Naive thymus-derived CD8-positive, alpha-beta T cell (primary cell): ENCODE results near the gene NMRAL1. TPM values are rescaled to one million over a fixed set of nuclear protein-coding genes. Genes with fewer than 3 reads are reported as not detected.
A peak's percentile ranks its signal among the peaks of the same experiment; 100 is the strongest.

Source experiments
- ATAC-seq, 2 donors: fragments of 150-1000 bp; cut with Tn5 transposase in 1 of 2; sonication (Bioruptor Pico), chemical (Tn5 transposase) in 1 of 2; 1 replicate in 1 of 2; 2 replicates in 1 of 2; pipeline ENCODE4 v1.10.0; 2021; ENCODE audit warnings: mild to moderate bottlenecking in 2 of 2, moderate library complexity in 2 of 2
- POLR2A ChIA-PET: fragments of 350-600 bp; sonication (Branson Sonifier 250); formaldehyde crosslinking; loops from one replicate; lab custom pipeline; 2021; ENCODE audit warnings: antibody characterized with exemption; lab: Charles Lee
- DNase-seq, 10 donors: peaks; one replicate each; pipeline versions ENCODE4 v3.0.0 to v3.0.0-alpha.2; 2020 to 2022
- H3K27ac Mint-ChIP-seq, 10 donors: one replicate each; pipeline ENCODE4 v1.8.0; 2020 to 2022; ENCODE audit warnings: mild to moderate bottlenecking in 10 of 10, mixed read lengths in 10 of 10, moderate library complexity in 4 of 10, inconsistent platforms in 1 of 10
- H3K27me3 Mint-ChIP-seq, 5 donors: one replicate each; pipeline ENCODE4 v1.8.0; 2021 to 2022; ENCODE audit warnings: mixed read lengths in 5 of 5
- H3K36me3 Mint-ChIP-seq, 3 donors: one replicate each; pipeline ENCODE4 v1.8.0; 2020 to 2022; ENCODE audit warnings: mixed read lengths in 3 of 3, mild to moderate bottlenecking in 2 of 3, inconsistent platforms in 1 of 3
- H3K4me1 Mint-ChIP-seq, 4 donors: one replicate each; pipeline ENCODE4 v1.8.0; 2021 to 2022; ENCODE audit warnings: mixed read lengths in 4 of 4
- H3K4me3 Mint-ChIP-seq, 10 donors: one replicate each; pipeline ENCODE4 v1.8.0; 2020 to 2022; ENCODE audit warnings: mild to moderate bottlenecking in 10 of 10, mixed read lengths in 10 of 10, moderate library complexity in 6 of 10, inconsistent platforms in 1 of 10
- H3K9me3 Mint-ChIP-seq, 9 donors: one replicate each; pipeline ENCODE4 v1.8.0; 2020 to 2022; ENCODE audit warnings: mixed read lengths in 9 of 9, mild to moderate bottlenecking in 3 of 9, inconsistent platforms in 1 of 9, moderate library complexity in 1 of 9
- polyA plus RNA-seq, 3 donors: library from polyadenylated mRNA; unstranded; fragments of 300-500 nt; fragmentation: Illumina TruSeq; gene quantifications; one replicate each; pipeline ENCODE4 v1.2.3, GENCODE V29; 2021
- total RNA-seq, 8 experiments: library from RNA in 2 of 8; stranded (reverse) in 2 of 8; gene quantifications; one replicate each; pipeline ENCODE4 v1.2.3 and lab custom pipeline; 2021 to 2026

The NMRAL1 gene
- total and polyA plus RNA-seq, 5 experiments from 2014 or later, result 52.3 to 67.9 (median 62.9) TPM

DNA sequence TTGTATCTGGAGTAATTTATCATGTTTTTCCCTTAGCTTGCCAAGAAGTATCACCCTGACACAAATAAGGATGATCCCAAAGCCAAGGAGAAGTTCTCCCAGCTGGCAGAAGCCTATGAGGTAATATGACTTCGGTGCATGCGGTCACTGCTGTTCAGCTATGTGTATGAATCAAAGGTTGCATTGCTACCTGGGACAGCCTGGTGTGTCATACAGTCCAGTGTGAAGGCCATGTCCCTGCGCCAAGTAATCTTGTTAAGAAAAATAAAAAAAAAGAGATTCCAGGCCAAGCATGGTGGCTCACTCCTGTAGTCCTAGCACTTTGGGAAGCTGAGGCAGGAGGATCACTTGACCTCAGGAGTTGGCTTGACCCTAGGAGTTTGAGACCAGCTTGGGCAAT is 37.1 kb downstream of the NMRAL1 start:
- H3K27ac Mint-ChIP-seq, result peak overlapping the region in 1 of 10 donors; percentile 43
- peaks cover 3 to 26% (median 16%) of the 10 kb centered on the region in 4 donors for H3K4me1 Mint-ChIP-seq
- DNase-seq (no peak), ATAC-seq (no peak)
- H3K4me3 Mint-ChIP-seq, result no peak overlapping the region
- H3K9me3 Mint-ChIP-seq, result no peaks in the 10 kb centered on the region
- no peaks in the 10 kb centered on the region for H3K27me3 Mint-ChIP-seq
- peaks cover 0 to 83% (median 17%) of the 10 kb centered on the region in 3 donors for H3K36me3 Mint-ChIP-seq
- POLR2A ChIA-PET, result interaction anchor here (1.0 kb wide), 1 partner anchor 39 kb away, joined by 3 read pairs; the partner anchor contains the start of gene HMOX2

- Mint-ChIP-seq H3K4me1 (peaks cover 7 to 32% (median 20%) of the 10 kb centered on the region in 4 donors), H3K36me3 (peaks cover 0 to 79% (median 8%) of the 10 kb centered on the region in 3 donors), H3K27me3 (no peaks in the 10 kb centered on the region), H3K9me3 (no peaks in the 10 kb centered on the region), H3K4me3 (no peak overlapping the region), H3K27ac (peak overlapping the region in 6 of 10 donors; percentile 7 to 69 (median 48))
- ATAC-seq, result no peak
- DNase-seq, result no peak
- POLR2A ChIA-PET, result interaction anchor here (1.0 to 1.2 kb wide), 2 partner anchors 41 to 162 kb away, joined by 3 to 6 read pairs; partner anchors contain the start of genes HMOX2 and TFAP4
These were observed 38.9 kb downstream of the NMRAL1 start for GRCh38 chr16:4435337-4436067.

DNA sequence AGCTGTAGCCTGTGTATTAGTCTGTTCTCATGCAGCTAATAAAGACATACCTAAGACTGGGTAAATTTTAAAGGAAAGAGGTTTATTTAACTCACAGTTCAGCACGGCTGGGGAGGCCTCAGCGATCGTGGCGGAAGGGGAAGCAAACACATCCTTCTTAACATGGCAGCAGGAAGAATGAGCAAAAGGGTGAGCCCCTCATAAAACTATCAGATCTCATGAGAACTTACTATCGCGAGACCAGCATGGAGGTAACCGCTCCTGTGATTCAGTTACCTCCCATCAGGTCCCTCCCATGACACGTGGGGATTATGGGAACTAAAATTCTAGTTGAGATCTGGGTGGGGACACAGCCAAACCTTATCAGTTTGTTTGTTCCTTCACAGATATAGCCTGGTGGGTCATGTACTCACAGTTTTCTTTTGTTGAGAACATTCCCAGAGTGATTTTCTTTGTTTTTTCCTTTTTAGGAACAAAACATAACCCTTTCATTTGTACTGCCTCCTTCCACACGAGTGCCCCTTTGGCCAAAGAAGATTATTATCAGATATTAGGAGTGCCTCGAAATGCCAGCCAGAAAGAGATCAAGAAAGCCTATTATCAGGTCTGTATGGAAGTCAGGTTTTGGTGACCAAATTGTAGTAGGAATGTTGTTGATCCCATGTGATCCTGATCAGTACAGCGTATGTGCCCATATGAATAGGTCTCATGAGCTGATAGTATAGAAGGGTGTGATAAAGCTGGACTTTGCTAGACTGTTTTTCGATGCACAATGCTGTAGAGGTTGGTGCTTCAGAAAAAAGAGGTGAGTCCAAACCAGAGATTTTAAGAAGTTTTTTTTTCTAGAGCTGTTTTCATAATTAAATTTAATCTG is 40.3 kb downstream of the NMRAL1 start:
- Mint-ChIP-seq H3K36me3 (peaks cover 0 to 76% (median 6%) of the 10 kb centered on the region in 3 donors), H3K9me3 (no peaks in the 10 kb centered on the region), H3K4me1 (peaks cover 7 to 32% (median 17%) of the 10 kb centered on the region in 4 donors), H3K27me3 (no peaks in the 10 kb centered on the region), H3K4me3 (no peak overlapping the region), H3K27ac (peak overlapping the region in 9 of 10 donors; percentile 11 to 81 (median 46))
- no peak for ATAC-seq
- DNase-seq, result no peak
- POLR2A ChIA-PET, result interaction anchor here (1.0 to 1.2 kb wide), 2 partner anchors 42 to 161 kb away, joined by 3 to 6 read pairs; partner anchors contain the start of genes HMOX2 and TFAP4

DNA sequence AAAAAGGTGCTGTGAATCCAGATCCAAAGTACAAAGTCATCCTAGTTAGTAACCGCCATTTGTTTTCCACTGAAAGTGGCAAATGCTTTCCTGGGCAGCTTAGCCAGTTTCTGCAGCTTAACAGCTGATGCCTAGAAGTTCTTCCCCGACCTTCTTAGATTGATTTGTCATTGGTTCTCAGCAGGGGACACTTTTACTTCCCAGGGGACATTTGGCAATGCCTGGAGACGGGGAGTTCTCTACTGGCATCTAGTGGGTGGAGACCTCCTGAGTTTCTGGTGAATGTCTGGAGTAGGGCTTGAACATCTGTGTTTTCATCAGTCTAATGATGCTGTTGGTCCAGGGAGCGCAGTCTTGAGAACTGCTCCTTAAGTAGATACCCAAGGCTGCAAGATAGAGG is 41.2 kb downstream of the NMRAL1 start:
- POLR2A ChIA-PET, result no interaction called here
- Mint-ChIP-seq H3K36me3 (peaks cover 0 to 78% (median 2%) of the 10 kb centered on the region in 3 donors), H3K4me3 (no peak overlapping the region), H3K9me3 (no peaks in the 10 kb centered on the region), H3K4me1 (peaks cover 11 to 32% (median 21%) of the 10 kb centered on the region in 4 donors), H3K27ac (peak overlapping the region in 7 of 10 donors; percentile 15 to 63 (median 50)), H3K27me3 (no peaks in the 10 kb centered on the region)
- DNase-seq, result no peak
- ATAC-seq, result no peak

GRCh38 chr16:4431023-4431422 is 43.4 kb downstream of the NMRAL1 start:
- POLR2A ChIA-PET, result interaction anchor here (0.6 kb wide), 1 partner anchor 17 kb away, joined by 5 read pairs; no protein-coding TSS in a partner anchor
- H3K9me3 Mint-ChIP-seq, result no peaks in the 10 kb centered on the region
- H3K4me3 Mint-ChIP-seq, result no peak overlapping the region
- no peaks in the 10 kb centered on the region for H3K27me3 Mint-ChIP-seq
- no peak for ATAC-seq
- H3K27ac Mint-ChIP-seq, result peak overlapping the region in 8 of 10 donors; percentile 14 to 79 (median 68)
- peaks cover 0 to 60% (median 0%) of the 10 kb centered on the region in 3 donors for H3K36me3 Mint-ChIP-seq
- no peak for DNase-seq
- peaks cover 25 to 45% (median 34%) of the 10 kb centered on the region in 4 donors for H3K4me1 Mint-ChIP-seq

- POLR2A ChIA-PET, result interaction anchor here (0.7 to 5.1 kb wide), 4 partner anchors 13 to 111 kb away, joined by 3 to 38 read pairs (median 4); partner anchors contain the start of gene CORO7
- ATAC-seq (no peak), DNase-seq (no peak)
- Mint-ChIP-seq H3K4me1 (peaks cover 20 to 49% (median 37%) of the 10 kb centered on the region in 4 donors), H3K4me3 (peak overlapping the region in 2 of 10 donors; percentile 7 to 17), H3K27me3 (no peaks in the 10 kb centered on the region), H3K27ac (peak overlapping the region in 8 of 10 donors; percentile 29 to 77 (median 68)), H3K36me3 (peaks cover 0 to 40% (median 0%) of the 10 kb centered on the region in 3 donors), H3K9me3 (no peaks in the 10 kb centered on the region)
These were observed 45.9 kb downstream of the NMRAL1 start for GRCh38 chr16:4428500-4428899.

DNA sequence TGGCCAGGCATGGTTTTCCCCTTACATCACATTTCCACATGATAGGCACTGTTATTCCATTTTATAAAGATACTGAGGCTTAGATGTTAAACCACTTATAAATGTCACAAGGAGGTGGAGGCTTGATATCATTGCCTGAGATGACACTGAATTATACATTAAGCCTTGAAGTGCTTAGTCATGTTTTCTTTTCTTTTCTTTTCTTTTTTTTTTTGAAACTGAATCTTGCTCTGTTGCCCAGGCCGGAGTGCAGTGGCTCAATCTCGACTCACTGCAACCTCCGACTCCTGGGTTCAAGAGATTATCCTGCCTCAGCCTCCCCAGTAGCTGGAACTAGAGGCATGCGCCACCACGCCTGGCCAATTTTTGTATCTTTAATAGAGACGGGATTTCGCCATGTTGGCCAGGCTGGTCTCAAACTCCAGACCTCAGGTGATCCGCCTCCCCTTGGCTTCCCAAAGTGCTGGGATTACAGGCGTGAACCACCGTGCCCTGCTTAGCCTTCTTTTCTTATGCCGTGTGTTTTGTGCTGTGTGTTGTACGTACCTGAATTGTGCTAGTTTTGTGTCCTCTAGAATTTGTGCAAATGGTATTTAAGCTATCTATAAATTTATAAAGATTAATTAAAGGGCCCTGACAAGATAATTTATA is 47.6 kb downstream of the NMRAL1 start:
- H3K36me3 Mint-ChIP-seq, result peaks cover 0 to 30% (median 0%) of the 10 kb centered on the region in 3 donors
- peak overlapping the region; percentile 89 to 100 (median 94) for H3K4me3 Mint-ChIP-seq
- no peak for ATAC-seq
- H3K27ac Mint-ChIP-seq, result peak overlapping the region; percentile 93 to 100 (median 100)
- POLR2A ChIA-PET, result interaction anchor here (0.6 to 5.1 kb wide), 4 partner anchors 11 to 83 kb away, joined by 3 to 38 read pairs (median 3); partner anchors contain the start of gene CORO7
- no peaks in the 10 kb centered on the region for H3K9me3 Mint-ChIP-seq
- H3K4me1 Mint-ChIP-seq, result peaks cover 16 to 48% (median 36%) of the 10 kb centered on the region in 4 donors
- DNase-seq, result no peak
- H3K27me3 Mint-ChIP-seq, result no peaks in the 10 kb centered on the region

GRCh38 chr16:4426021-4426684 is 48.3 kb downstream of the NMRAL1 start:
- ATAC-seq (peak; percentile 52 to 61), DNase-seq (peak in 2 of 10 donors; percentile 35 to 67)
- peaks cover 16 to 41% (median 34%) of the 10 kb centered on the region in 4 donors for H3K4me1 Mint-ChIP-seq
- POLR2A ChIA-PET, result interaction anchor here (1.3 to 5.1 kb wide), 3 partner anchors 10 to 82 kb away, joined by 3 to 38 read pairs (median 4); partner anchors contain the start of gene CORO7
- no peaks in the 10 kb centered on the region for H3K27me3 Mint-ChIP-seq
- H3K27ac Mint-ChIP-seq, result peak overlapping the region; percentile 93 to 100 (median 100)
- H3K9me3 Mint-ChIP-seq, result no peaks in the 10 kb centered on the region
- H3K4me3 Mint-ChIP-seq, result peak overlapping the region; percentile 89 to 100 (median 94)
- H3K36me3 Mint-ChIP-seq, result peaks cover 0 to 24% (median 0%) of the 10 kb centered on the region in 3 donors

DNA sequence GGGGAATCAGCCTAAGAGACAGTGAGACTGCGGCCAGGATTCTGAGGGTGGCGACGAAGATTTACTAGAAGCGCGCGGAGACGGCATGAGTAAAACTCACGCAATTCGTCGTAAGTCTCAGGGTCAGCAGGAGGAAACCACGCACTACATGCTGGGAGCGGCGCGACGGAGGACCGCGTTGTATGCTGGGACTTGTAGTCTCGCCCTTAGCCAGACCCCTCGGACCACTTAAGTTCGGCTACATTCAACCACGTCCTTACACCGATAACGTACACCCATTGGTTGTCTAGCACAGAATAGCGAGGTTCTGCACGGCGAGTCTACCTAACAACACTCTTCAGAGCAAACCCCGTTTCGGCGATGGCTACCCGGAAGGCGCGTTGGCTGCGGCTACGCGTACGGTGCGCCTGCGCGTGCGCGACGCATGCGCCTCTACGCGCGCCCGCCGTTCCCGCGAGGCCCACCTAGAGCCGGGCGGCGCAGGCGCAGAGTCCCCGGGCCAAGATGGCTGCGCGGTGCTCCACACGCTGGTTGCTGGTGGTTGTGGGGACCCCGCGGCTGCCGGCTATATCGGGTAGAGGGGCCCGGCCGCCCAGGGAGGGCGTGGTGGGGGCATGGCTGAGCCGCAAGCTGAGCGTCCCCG is 48.9 kb downstream of the NMRAL1 start, which contains the start of gene DNAJA3:
TSS of gene DNAJA3 (plus strand) at position 491 of the 643 bp plus-strand sequence. CDS start at position 505, 14 bp downstream.
- H3K27me3 Mint-ChIP-seq, result no peaks in the 10 kb centered on the region
- H3K4me1 Mint-ChIP-seq, result peaks cover 16 to 37% (median 31%) of the 10 kb centered on the region in 4 donors
- POLR2A ChIA-PET, result interaction anchor here (0.6 to 5.1 kb wide), 5 partner anchors 10 to 520 kb away, joined by 3 to 38 read pairs (median 3); partner anchors contain the start of genes CORO7 and HMOX2
- H3K9me3 Mint-ChIP-seq, result no peaks in the 10 kb centered on the region
- H3K36me3 Mint-ChIP-seq, result peaks cover 0 to 21% (median 0%) of the 10 kb centered on the region in 3 donors
- ATAC-seq (peak; percentile 86 to 89), DNase-seq (peak; percentile 86 to 99 (median 94))
- H3K4me3 Mint-ChIP-seq, result peak within 1 kb of the TSS; percentile 89 to 100 (median 94)
- H3K27ac Mint-ChIP-seq, result peak within 1 kb of the TSS; percentile 98 to 100 (median 100)

- POLR2A ChIA-PET, result interaction anchor here (0.8 to 1.6 kb wide), 2 partner anchors 10 to 26 kb away, joined by 3 to 4 read pairs; no protein-coding TSS in a partner anchor
- no peak for DNase-seq
- no peak overlapping the region for H3K4me3 Mint-ChIP-seq
- no peaks in the 10 kb centered on the region for H3K9me3 Mint-ChIP-seq
- no peaks in the 10 kb centered on the region for H3K27me3 Mint-ChIP-seq
- no peak for ATAC-seq
- H3K4me1 Mint-ChIP-seq, result peaks cover 9 to 22% (median 14%) of the 10 kb centered on the region in 4 donors
- H3K36me3 Mint-ChIP-seq, result peaks cover 0 to under 1% (median 0%) of the 10 kb centered on the region in 3 donors
- H3K27ac Mint-ChIP-seq, result peak overlapping the region in 2 of 10 donors; percentile 45 to 73
These were observed 53.8 kb downstream of the NMRAL1 start for GRCh38 chr16:4420505-4421105.
